Jurkat, Clone E6-1 (cell line): ENCODE measurements around the gene FFAR1.
"Not testable (repeated sequence)": the region's sequence is repeated elsewhere in the genome, so short reads cannot be mapped to it uniquely, and the experiment has no call there.

Experiments used
- DNase-seq: peaks from one replicate; pipeline ENCODE4 v3.0.0-alpha.2; 2011; ENCODE audit warnings: low read depth, low spot score
- H3K4me3 ChIP-seq: 2 replicates; pipeline ENCODE4 v1.5.1; 2011; ENCODE audit warnings: mild to moderate bottlenecking, low read length, control low read depth, moderate library complexity

Gene FFAR1

DNA sequence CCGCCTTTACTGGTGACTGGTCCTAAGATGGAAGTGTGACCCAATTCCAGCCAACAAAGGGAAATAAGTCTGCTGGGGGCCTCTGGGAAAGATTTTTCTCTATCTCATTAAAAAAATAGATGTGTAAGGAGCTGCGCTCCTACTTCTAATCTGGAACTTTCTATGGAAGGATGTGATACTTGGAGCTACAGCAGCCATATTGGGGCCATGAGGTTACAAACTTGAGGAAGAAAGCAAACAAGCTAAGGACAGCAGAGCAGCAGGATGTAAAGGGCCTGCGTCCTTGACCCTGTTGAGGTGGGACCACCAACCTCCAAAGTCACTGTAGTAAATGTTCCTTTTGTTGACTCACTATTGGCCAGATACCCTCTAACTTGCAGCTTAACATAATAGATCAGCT is 30.7 kb downstream of the FFAR1 start:
- no peak for DNase-seq
- H3K4me3 ChIP-seq: no peak overlapping the region

GRCh38 chr19:35379545-35379944 is 31.8 kb downstream of the FFAR1 start:
- DNase-seq, H3K4me3 ChIP-seq: not testable (repeated sequence)

DNA sequence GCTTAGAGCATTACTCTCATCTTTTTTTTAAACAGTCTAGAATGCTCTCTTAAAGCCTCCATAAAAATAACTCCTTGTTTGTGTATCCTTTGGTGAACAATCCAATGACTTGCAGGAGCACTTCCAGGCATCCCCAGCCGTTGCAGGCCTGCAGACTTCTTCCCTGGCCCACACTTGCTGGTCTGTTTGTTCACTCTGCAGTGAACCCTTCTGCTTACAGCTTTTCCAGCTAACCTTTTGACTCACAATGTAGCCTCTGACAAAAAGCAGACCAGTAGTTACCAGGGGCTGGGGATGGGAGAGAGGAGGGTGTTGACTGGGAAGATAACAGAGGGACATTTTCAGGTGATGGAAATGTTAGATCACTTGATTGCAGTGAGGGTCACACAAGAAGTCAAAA is 32.3 kb downstream of the FFAR1 start:
- no peak for DNase-seq
- no peak overlapping the region for H3K4me3 ChIP-seq

DNA sequence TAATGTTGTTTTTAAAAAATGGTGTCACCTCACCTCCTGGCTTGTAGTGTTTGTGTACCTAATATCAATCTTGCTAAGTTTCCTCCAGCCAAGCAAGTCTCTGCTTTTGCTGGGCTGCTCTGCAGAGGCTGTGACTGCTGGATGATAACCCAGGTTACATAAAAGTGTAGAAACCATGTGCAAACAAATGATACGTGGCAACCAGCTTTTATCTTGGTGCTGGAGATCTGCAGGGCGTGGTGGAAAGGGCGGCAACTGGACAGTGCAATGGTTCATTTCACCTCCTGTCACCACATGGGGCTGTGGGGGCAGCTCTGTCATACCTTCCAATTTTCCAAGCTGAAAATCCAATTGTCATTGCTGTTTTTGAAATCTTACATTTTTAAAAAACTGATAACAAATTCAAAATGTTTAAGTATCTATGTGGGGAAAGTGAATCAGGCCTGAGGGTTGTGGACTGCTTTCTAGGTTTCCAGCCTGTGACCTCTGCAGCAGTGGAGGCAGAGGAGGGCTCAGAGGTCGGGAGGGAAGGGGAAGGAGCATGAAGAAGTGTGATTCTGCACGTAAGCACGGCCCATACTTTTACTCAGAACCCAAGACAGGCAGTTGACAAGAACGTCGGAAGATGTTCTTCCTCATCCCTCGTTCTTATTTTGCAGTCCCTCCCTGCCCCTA is 32.9 kb downstream of the FFAR1 start:
- no peak for DNase-seq
- H3K4me3 ChIP-seq: no peak overlapping the region

DNA sequence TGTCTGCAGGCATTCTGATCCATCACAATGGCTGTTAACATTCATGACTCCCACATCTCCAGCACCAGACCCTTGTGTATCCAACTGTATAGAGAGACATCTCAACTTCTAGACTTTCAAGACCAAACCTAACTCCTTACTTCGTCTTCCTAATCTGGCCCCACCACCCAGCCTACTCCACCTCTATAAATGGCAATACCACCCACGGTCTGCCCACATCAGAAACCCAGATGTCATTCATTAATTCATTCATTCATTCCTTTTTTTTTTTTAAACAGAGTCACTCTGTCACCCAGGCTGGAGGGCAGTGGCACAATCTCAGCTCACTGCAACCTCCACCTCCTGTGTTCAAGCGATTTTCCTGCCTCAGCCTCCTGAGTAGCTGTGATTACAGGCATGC is 33.6 kb downstream of the FFAR1 start:
- H3K4me3 ChIP-seq: no peak overlapping the region
- no peak for DNase-seq

- no peak overlapping the region for H3K4me3 ChIP-seq
- no peak for DNase-seq
These were observed 34.2 kb downstream of the FFAR1 start for GRCh38 chr19:35381926-35382325.

DNA sequence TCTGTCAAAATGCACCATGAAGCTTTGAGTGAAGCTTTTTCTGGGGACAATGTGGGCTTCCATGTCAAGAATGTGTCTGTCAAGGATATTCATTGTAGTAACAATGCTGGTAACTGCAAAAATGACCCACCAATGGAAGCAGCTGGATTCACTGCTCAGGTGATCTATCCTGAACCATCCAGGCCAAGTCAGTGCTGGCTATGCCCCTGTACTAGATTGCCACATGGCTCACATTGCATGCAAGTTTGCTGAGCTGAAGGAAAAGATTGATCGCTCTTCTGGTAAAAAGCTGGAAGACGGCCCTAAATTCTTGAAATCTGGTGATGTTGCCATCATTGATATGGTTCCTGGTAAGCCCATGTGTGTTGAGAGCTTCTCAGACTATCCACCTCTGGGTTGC is 35.8 kb downstream of the FFAR1 start:
- DNase-seq: no peak
- no peak overlapping the region for H3K4me3 ChIP-seq

DNA sequence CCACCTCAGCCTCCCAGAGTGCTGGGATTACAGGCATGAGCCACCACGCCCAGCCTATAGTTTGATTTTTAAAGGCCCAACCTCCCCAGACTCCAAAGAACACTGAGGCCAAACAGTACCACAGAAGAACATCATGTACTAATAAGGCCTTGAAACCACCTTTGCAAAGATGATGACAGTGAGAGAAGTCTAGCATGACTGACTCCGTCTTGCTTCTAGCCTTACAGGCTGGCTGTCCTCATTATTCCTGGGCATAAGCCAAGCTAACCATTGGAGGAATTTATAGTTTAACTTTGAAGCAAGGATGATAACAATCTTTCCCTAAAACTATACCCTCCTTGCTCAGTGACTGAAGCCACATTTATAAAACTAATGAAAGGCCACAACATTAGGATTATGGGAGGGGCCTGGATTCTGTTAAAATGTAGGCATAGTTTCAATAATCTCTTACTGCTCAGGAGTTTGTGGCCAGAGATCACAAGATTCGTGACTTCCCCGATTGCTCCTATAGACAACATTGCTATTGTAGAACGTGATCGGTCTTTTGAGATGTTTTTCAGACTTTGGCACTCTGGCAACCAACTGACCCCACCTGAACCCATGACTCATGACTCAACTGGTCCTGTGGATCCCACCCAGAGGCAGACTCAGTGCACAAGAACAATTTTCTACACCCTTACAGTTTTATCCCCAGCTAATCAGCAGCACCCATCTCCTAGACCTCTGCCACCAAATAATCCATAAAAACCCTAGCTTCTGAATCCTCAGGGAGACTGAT is 40.8 kb downstream of the FFAR1 start:
- DNase-seq: no peak
- H3K4me3 ChIP-seq: no peak overlapping the region

DNA sequence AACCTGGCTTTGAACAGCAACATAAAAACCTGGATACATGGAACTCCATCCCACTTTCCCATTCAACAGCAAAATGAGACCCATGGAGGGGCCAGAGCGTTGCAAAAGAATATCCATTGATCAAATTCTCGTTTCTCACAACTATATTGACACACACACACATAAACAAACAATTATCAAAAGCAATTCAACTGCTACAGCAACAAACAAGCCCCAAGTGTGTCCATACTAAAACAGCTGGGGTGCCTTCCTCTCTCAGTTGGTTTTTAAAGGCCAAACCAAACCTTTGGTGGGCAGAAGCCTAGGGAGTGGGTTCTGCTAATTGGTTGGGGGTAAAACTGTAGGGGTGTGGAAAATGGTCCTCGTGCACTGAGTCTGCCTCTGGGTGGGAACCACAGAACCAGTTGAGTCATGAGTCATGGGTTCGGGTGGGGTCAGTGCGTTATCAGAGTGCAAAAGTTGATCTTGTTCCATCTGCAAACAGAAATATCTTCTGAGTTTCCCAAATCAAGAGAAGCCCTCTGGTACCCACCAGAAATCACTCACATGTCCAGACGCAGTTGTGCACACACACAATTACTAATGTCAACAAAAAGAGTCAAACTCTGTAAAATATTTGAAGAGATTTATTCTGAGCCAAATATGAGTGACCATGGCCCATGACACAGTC is 41.6 kb downstream of the FFAR1 start:
- no peak overlapping the region for H3K4me3 ChIP-seq
- no peak for DNase-seq

DNA sequence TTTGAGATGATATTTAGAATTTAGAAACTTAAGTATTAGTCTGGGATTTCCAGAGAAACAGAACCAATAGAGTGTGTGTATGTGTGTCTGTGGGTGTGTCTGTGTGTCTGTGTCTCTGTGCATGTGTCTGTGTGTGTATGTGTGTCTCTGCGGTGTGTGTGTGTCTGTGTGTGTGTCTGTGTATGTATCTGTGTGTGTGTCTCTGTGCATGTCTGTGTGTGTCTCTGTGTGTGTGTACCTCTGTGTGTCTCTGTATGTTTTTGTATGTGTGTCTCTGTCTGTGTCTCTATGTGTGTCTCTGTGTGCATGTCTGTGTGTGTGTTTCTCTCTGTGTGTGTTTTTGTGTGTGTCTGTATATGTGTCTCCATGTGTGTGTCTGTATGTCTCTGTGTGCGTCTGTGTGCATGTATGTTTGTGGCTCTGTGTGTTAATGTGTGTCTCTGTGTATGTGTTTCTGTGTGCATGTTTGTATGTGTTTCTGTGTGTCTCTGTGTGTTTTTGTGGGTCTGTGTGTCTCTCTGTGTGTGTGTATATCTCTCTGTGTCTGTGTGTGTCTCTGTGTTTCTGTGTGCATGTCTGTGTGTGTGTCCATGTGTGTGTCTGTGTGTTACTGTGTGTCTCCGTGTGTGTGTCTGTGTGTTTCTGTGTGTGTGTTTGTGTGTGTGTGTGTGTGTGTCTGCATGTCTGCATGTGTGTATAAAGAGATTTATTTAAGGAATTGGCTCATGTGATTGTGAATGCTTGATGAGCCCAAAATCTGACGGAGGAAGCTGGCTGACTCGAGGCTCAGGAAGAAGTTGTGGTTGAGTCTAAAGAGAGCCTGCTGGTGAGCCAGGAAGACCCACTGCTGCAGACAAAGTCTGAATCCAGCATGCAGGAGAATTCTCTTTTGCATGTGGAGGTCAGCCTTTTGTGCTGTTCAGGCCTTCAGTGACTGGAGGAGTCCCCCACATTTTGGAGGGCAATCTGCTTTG is 45.3 kb downstream of the FFAR1 start:
- no peak for DNase-seq
- no peak overlapping the region for H3K4me3 ChIP-seq

DNA sequence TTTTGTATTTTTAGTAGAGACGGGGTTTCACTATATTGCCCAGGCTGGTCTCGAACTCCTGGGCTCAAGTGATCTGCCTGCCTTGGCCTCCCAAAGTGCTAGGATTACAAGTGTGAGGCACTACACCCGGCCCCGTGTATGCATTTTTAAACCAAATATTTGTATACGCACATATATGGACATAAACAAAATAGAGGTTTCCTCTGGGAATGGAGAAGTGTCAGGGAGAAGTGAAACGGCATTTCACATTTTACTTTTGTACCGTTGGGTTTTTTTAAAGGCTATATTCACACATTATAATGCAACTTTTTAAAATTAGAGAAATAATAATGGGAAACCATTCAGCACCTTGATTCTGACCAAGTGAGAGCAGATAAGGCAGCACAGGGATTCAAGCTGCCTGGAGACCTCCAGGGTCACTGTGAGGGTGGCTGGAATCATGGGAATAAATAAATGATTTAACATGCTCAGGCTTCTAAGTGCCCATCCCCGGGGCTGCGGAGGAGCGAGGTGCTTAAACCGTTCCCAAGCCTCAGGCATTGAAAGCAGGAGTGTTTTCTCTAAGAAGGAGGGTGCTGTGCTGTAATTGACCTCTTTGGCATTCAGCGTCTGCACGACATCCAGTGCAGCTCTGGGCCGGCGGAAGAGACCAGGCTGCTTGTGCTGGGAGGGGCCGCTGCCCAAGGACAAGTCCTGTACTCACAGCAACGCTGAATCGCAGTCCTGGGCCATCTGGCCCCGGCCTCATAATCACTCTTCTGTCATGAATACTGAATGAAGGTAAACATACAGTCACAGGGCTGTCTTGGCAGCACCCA is 47.9 kb downstream of the FFAR1 start:
- no peak overlapping the region for H3K4me3 ChIP-seq
- DNase-seq: no peak

- no peak overlapping the region for H3K4me3 ChIP-seq
- no peak for DNase-seq
These were observed 48.7 kb downstream of the FFAR1 start for GRCh38 chr19:35396240-35396885.

DNA sequence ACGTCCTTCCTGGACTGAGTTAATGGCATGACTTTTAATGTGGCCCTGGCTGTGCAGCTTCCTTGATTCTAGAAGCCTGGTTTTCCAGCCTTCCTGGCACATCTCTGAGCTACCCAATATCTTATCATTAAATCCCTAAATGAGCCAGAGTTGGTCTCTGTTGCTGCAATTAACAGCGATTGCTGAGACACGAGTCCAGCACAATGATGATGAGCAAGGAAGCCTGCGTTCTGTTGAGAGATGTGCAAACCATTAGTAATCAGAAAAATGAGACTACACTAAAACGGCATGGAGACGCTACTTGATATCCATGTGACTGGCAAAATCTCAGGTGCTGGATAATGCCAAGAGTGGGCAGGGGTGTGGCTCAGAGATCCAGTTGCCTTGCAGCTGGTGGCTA is 49.4 kb downstream of the FFAR1 start:
- no peak for DNase-seq
- H3K4me3 ChIP-seq: no peak overlapping the region
